ENCODE results near the gene BNC1. TPM values are rescaled to one million over a fixed set of nuclear protein-coding genes. Genes with fewer than 3 reads are reported as not detected.

BNC1 gene
- total RNA-seq, 1 donor from 2014 or later: not detected

DNA sequence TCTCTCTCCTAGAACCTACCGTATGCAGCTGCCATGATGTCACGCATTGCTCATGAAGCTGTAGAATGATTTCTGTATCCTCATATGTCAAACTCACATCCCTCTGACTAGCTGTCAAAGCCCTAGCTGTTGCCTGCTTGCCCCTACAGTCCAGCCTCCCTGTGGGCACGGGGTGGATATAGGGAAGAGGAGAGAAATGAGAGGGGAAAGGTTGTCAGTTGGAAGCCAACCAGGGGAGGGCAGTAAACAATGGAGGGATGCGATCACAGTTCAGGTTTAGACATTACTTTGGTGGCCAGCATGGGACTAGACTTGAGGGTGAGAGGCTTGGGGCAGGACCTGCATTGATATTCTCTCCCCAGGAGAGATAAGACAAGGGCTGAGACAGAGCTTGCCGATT lies 75.1 kb downstream of the BNC1 start:
- no peak for DNase-seq (ENCODE audit: low spot score in 2 of 2)
- no peak overlapping the region for H3K4me3 ChIP-seq
- H3K36me3 ChIP-seq: no peaks in the 10 kb centered on the region
- H3K9me3 ChIP-seq: no peaks in the 10 kb centered on the region
- H3K4me1 ChIP-seq: peaks cover 4% of the 10 kb centered on the region in 2 donors
- H3K27me3 ChIP-seq: no peaks in the 10 kb centered on the region
- H3K27ac ChIP-seq: no peak overlapping the region
- intact Hi-C loops (cut with DNase I): loop anchor here (10.0 kb wide), 2 partner anchors 225 to 665 kb away; partner anchors contain the start of genes RAMAC and RPS17
- TF ChIP-seq, protein P1, sequence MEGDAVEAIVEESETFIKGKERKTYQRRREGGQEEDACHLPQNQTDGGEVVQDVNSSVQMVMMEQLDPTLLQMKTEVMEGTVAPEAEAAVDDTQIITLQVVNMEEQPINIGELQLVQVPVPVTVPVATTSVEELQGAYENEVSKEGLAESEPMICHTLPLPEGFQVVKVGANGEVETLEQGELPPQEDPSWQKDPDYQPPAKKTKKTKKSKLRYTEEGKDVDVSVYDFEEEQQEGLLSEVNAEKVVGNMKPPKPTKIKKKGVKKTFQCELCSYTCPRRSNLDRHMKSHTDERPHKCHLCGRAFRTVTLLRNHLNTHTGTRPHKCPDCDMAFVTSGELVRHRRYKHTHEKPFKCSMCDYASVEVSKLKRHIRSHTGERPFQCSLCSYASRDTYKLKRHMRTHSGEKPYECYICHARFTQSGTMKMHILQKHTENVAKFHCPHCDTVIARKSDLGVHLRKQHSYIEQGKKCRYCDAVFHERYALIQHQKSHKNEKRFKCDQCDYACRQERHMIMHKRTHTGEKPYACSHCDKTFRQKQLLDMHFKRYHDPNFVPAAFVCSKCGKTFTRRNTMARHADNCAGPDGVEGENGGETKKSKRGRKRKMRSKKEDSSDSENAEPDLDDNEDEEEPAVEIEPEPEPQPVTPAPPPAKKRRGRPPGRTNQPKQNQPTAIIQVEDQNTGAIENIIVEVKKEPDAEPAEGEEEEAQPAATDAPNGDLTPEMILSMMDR (IDR thresholded peaks at IDR 0.05): no peak

DNA sequence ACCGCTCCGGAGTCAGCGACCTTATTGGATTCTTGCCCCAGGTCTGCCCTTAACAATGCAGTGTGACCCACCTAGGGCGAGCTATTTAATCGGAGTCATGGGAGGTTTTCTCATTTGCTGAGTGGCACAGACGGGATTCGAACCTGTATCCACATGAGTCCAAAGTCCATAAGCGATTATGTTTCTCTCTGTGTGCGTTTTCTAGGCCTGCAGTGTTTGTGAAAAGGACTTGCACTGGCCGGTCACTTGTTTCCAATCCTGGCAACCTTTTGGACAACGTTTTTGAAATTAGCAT lies 76.2 kb downstream of the BNC1 start:
- TF ChIP-seq, protein P1 (IDR thresholded peaks at IDR 0.05): no peak
- H3K4me1 ChIP-seq: peaks cover 4% of the 10 kb centered on the region in 2 donors
- H3K27me3 ChIP-seq: no peaks in the 10 kb centered on the region
- DNase-seq (ENCODE audit: low spot score in 2 of 2): no peak
- intact Hi-C loops (cut with DNase I): loop anchor here (10.0 kb wide), 2 partner anchors 224 to 664 kb away; partner anchors contain the start of genes RAMAC and RPS17
- H3K36me3 ChIP-seq: no peaks in the 10 kb centered on the region
- H3K27ac ChIP-seq: peak overlapping the region; percentile 89 to 100
- H3K4me3 ChIP-seq: peak overlapping the region; percentile 79 to 100
- H3K9me3 ChIP-seq: no peaks in the 10 kb centered on the region

DNA sequence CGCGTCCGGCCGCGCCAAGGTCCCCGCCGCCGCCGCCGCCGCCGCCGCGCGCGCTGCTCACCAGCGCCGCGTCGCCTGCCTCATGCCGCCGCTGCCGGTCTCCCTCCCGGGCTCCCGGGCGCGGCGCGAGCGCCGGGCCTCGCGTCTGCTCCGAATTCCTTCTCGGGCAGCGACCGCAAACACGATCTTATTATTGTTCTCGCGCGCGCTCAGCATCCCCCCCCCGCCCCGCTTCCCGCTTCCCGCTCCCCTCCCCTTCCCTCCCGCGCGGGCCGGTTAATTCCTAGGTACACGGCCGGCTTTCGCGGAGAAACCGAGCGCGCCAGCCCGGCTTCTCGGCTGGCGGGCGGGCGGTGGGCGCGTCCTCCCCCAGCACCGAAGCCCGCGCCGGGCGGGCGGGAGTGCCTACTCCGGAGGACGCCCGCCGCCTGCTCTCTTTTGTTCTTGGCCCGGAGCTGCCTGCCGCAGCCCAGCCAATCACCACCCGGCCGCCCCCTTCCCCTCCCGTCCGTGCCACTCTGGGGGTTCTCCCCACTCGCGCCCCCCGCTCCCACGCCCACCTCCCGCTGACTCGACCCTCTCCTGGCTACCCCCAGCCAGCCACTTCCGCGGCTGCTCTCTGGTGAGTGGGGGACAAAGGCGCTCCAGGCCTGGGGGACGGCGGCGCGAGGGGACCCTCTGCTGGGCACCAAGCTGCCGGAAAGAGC lies 76.7 kb downstream of the BNC1 start, which contains the start of gene HDGFL3:
TSS of gene HDGFL3 (minus strand) at position 164 of the 707 bp plus-strand sequence. CDS start 409 bp downstream, outside the sequence.
- H3K36me3 ChIP-seq: no peaks in the 10 kb centered on the region
- intact Hi-C loops (cut with DNase I): loop anchor here (1.0 to 10.0 kb wide), 5 partner anchors 141 to 663 kb away; partner anchors contain the start of genes BTBD1, C15orf40, RAMAC and RPS17
- H3K27me3 ChIP-seq: no peaks in the 10 kb centered on the region
- H3K9me3 ChIP-seq: no peaks in the 10 kb centered on the region
- H3K27ac ChIP-seq: peak within 1 kb of the TSS; percentile 89 to 100
- TF ChIP-seq, protein P1 (IDR thresholded peaks at IDR 0.05): no peak
- H3K4me3 ChIP-seq: peak within 1 kb of the TSS; percentile 79 to 100
- peaks cover 4 to 5% of the 10 kb centered on the region in 2 donors for H3K4me1 ChIP-seq
- peak in 1 of 2 donors; percentile 73 for DNase-seq (ENCODE audit: low spot score in 2 of 2)

DNA sequence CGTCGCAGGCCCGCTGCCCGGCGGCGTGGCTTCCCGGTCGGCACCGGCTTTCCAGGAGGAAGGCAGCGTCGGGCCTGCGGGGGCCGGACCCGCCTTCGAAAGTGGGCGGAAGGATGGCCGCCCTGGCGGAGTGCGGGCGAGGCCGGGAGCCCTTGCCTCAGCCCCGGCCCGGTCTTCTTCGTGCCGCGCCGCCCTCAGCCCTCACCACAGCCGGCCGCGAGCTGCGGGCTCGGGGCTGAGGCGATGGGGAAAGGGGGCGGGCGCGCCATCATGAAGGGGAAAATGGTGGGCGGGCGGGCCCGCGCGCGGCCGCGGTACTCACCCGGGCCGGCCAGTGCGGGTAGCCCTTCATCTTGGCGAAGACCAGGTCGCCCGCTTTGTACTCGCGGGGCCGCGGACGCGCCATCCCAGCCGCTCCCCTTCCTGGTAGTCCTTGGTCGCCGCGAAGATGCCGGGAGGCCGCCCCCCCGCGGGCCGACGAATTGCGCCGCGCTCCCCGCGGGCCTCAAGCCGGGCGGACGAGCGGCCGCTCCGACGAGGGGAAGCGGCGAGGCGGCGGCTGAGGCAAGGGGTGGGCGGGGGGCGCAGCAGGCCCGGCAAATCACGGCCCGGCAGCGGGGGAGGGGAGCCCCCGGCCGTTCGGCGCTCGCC lies 77.3 kb downstream of the BNC1 start:
- H3K27me3 ChIP-seq: no peaks in the 10 kb centered on the region
- peak overlapping the region; percentile 89 to 100 for H3K27ac ChIP-seq
- DNase-seq (ENCODE audit: low spot score in 2 of 2): peak in 1 of 2 donors; percentile 70
- no peaks in the 10 kb centered on the region for H3K36me3 ChIP-seq
- peak overlapping the region; percentile 79 to 100 for H3K4me3 ChIP-seq
- H3K4me1 ChIP-seq: peaks cover 4 to 6% of the 10 kb centered on the region in 2 donors
- intact Hi-C loops (cut with DNase I): loop anchor here (1.0 to 10.0 kb wide), 5 partner anchors 140 to 662 kb away; partner anchors contain the start of genes BTBD1, C15orf40, RAMAC and RPS17
- H3K9me3 ChIP-seq: no peaks in the 10 kb centered on the region
- TF ChIP-seq, protein P1 (IDR thresholded peaks at IDR 0.05): no peak

DNA sequence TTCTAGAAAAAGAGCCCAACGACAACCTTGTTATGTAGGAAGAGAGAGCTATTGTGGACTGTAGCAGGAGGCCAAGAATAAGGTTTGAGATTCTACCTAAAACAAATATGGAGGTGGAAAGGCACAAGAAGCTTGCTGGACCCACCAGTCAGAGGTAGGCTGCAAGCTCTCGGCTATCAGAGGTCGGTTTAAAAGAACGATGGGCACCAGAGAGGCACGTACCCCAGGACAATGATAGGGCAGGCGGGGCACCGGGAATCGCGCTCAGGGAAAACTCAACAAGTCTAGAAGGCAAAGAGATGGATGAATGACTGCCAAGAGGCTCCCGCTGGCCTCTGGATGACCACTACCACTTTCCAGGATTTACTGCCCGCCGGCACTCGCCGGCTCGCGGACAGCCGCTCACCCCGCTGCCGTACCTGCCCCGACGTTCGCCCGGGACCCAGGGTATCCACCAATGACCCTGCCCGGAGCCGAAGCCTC lies 77.9 kb downstream of the BNC1 start:
- no peaks in the 10 kb centered on the region for H3K36me3 ChIP-seq
- peak overlapping the region; percentile 79 to 100 for H3K4me3 ChIP-seq
- peaks cover 4 to 9% of the 10 kb centered on the region in 2 donors for H3K4me1 ChIP-seq
- peak overlapping the region; percentile 89 to 100 for H3K27ac ChIP-seq
- intact Hi-C loops (cut with DNase I): loop anchor here (1.0 to 10.0 kb wide), 5 partner anchors 139 to 662 kb away; partner anchors contain the start of genes BTBD1, C15orf40, RAMAC and RPS17
- TF ChIP-seq, protein P1 (IDR thresholded peaks at IDR 0.05): no peak
- no peaks in the 10 kb centered on the region for H3K9me3 ChIP-seq
- no peak for DNase-seq (ENCODE audit: low spot score in 2 of 2)
- no peaks in the 10 kb centered on the region for H3K27me3 ChIP-seq

Other genes with a start within 250 kb of the BNC1 start
- 63.9 TPM for gene BTBD1, start 217.4 kb downstream of the BNC1 start, total RNA-seq
- 6.3 TPM for gene TM6SF1, start 177.0 kb downstream of the BNC1 start, total RNA-seq
- 20.8 TPM for gene HDGFL3, start 76.8 kb downstream of the BNC1 start, total RNA-seq
- gene SH3GL3, start 162.7 kb upstream of the BNC1 start, total RNA-seq: not detected

All from ascending aorta (tissue), 2 donors.